ENCODE results near the gene SMPD3. TPM values are rescaled to one million over a fixed set of nuclear protein-coding genes. Genes with fewer than 3 reads are reported as not detected.

Gene SMPD3
- total RNA-seq, 1 experiment from 2014 or later, result 0.70 TPM

DNA sequence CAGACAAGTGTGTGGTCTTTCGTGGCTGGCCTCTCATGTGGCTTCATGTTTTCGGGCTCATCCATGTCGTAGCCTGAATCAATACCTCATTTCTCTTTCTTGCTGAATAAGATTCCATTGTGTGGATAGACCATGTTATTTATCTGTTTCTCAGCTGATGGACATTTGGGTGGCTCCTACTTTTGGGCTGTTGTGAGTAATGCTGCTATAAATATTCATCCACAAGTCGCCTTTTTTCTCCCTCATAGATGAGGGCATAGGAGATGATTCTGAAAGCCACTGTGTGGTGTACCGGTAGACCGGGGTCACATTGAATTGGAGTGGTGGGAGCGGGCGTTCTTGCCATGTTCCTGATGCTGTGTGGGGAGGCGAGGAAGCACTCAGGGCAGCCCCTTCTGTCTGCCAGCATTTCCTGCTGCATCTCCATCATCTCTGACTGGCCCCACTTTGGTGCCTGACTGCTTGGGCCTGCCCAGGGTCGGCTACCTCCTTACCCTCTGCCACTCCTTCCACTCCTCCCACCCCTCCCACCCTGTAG, 97.4 kb downstream of the SMPD3 start:
- Histone ChIP-seq H3K27me3 (ENCODE audit: insufficient read depth, low read length) (no peaks in the 10 kb centered on the region), H4K5ac (ENCODE audit: insufficient read length, low read depth, low read length) (no peak overlapping the region), H3T11ph (ENCODE audit: low read length) (no peak overlapping the region), H2BK20ac (ENCODE audit: low read depth, low read length, poor library complexity, severe bottlenecking) (no peak overlapping the region), H3K23ac (ENCODE audit: insufficient read length, low read depth, low read length) (no peak overlapping the region), H4K20me1 (ENCODE audit: control insufficient read depth, insufficient read depth, insufficient read length) (peaks cover 3% of the 10 kb centered on the region), H3K4ac (ENCODE audit: low read depth, low read length) (no peak overlapping the region), H3K56ac (ENCODE audit: insufficient read length, low read depth, low read length) (no peak overlapping the region), H3K14ac (ENCODE audit: insufficient read depth, low read length) (no peak overlapping the region), H3K9ac (ENCODE audit: extremely low read depth, insufficient read length, low read length) (no peak overlapping the region), H2BK5ac (ENCODE audit: insufficient read length, low read length) (no peak overlapping the region), H2BK15ac (ENCODE audit: low read depth, low read length) (no peak overlapping the region), H3K23me2 (ENCODE audit: insufficient read length, low read depth, low read length, poor library complexity, severe bottlenecking) (no peaks in the 10 kb centered on the region), H2AFZ (ENCODE audit: low read length) (no peak overlapping the region), H3K9me3 (ENCODE audit: control insufficient read depth, low read depth, low read length) (no peaks in the 10 kb centered on the region), H3K79me2 (ENCODE audit: insufficient read depth, low read length) (no peaks in the 10 kb centered on the region), H3K18ac (ENCODE audit: insufficient read length, low read depth, low read length) (no peak overlapping the region), H4K8ac (replicated peaks; ENCODE audit: insufficient read length, low read depth, low read length) (no peak overlapping the region), H4K91ac (ENCODE audit: insufficient read length, low read depth, low read length) (no peak overlapping the region), H2BK120ac (ENCODE audit: low read depth, low read length, poor library complexity, severe bottlenecking) (no peak overlapping the region), H2BK12ac (ENCODE audit: insufficient read length, low read depth, low read length) (no peak overlapping the region), H3K27ac (ENCODE audit: insufficient read length, low read depth, low read length) (no peak overlapping the region), H3K4me1 (ENCODE audit: insufficient read depth, low read length) (no peaks in the 10 kb centered on the region), H2AK5ac (ENCODE audit: insufficient read length, low read length) (no peak overlapping the region), H3K4me2 (ENCODE audit: insufficient read depth, insufficient read length, low read length) (no peak overlapping the region), H3K79me1 (ENCODE audit: insufficient read depth, low read depth, low read length, poor library complexity, severe bottlenecking) (no peaks in the 10 kb centered on the region)
- no peaks in the 10 kb centered on the region for H3K27me3 Mint-ChIP-seq (ENCODE audit: low read depth)
- H3K9me3 Mint-ChIP-seq, result no peaks in the 10 kb centered on the region; a peak in 1 of 5 replicates
- no peak for TF ChIP-seq CTCF (conservative IDR thresholded peaks at IDR 0.05)
- no CpG with 5 or more reads among the region's 10 CpGs for WGBS (ENCODE audit: extremely low coverage, insufficient read length, low lambda C conversion rate)
- peaks cover 23 to 80% (median 75%) of the 10 kb centered on the region in 3 experiments; a peak in 6 of 7 replicates for H3K36me3 Mint-ChIP-seq (ENCODE audit: insufficient read depth in 1 of 3, low read depth in 3 of 3)
- H3K27ac Mint-ChIP-seq, result no peak overlapping the region
- DNase-seq, result no peak
- H3K4me1 Mint-ChIP-seq, result 0 out of 4 replicates have a peak, but pooled peaks cover 0 to 2% of the 10 kb centered on the region in 2 experiments
- no peak overlapping the region for H3K4me3 Mint-ChIP-seq
